GM19395 (cell line): Measurements from ENCODE around the gene FLG2.

Experiments
- ATAC-seq: cut with Tn5 transposase; IDR thresholded peaks from one replicate; pipeline ENCODE4 v1.9.1; 2021; ENCODE audit warnings: mild to moderate bottlenecking, moderate library complexity; ENCODE audit not compliant: unreplicated experiment

FLG2 gene

DNA sequence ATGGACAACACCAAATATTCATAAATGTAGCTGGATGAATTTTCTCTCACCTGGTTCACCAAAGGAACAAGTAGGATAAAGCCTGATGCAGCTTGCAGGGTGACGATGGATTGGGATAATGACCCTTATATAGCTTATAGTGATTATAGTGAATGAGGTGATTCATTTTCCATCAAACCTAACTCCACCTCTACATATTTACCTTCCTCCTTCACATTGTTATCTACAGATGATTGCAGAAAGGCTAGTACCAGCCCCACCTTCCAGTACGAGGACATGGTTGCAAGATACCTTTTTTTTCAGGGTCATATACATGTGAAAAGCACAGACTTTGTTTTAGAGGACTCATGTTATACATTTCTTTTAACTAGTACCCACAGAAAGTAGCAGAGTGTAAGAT, at the start of gene FLG2:
Gene FLG2 (minus strand): TSS at position 101 of the 400 bp plus-strand sequence. CDS start 1,122 bp downstream, outside the sequence.
- ATAC-seq: no peak

- no peak for ATAC-seq
Measured at GRCh38 chr1:152408664-152409063, 48.9 kb upstream of the FLG2 start.

- no peak for ATAC-seq
Measured at GRCh38 chr1:152398812-152399698, 39.2 kb upstream of the FLG2 start.

DNA sequence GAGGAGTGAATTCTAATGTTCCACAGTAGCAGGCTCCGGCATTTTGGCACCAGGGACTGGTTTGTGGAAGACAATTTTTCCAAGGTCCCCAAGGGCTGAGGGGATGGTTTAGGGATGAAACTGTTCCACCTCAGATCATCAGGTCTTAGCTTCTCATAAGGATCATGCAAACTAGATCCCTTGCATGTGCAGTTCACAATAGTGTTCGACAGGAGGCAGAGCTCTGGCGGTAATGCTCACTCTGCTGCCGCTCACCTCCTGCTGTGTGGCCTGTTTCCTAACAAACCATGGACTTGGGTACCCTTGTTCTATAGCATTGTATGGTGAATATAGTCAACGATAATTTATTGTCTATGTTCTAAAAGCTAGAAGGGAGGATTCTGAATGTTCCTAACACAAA, 37.7 kb upstream of the FLG2 start:
- no peak for ATAC-seq

GRCh38 chr1:152394151-152394550, 34.3 kb upstream of the FLG2 start:
- no peak for ATAC-seq

DNA sequence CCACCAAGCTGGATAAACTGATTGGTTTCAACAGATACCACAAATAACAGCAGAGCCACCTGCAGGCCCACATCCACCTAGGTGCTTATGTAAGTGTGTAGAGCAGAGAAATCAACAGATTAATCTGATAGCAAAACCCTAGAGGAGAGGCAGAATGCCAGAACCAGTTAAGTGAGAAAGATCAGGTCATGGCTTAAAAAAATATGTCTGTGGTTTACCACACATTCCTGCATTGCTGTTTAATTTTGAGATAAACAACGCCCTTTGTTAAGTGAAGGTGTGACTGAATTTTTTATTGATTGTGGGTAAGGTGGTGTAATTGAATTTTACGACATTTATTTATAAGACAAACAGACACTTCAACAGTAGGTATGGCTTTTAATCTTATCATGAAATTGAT, 33.1 kb upstream of the FLG2 start:
- ATAC-seq: no peak

DNA sequence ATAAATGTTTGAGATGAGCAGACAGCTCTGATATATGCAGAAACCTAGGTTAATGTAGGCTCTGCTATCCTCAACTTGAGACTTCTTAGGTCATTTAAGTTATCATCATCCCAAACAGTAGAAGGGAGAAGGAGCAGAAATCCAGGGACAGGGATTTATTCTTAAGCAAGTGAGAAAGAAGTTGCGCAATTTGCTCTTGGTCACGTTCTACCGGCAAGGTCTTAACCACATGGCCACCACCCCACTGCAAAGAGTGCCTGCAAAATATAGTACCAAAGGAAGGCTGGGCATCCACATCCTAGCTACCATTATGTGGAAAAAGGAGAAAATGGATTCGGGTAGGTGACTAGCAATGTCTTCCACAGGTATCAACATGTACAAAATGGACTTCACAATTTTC, 29.1 kb upstream of the FLG2 start:
- ATAC-seq: no peak

DNA sequence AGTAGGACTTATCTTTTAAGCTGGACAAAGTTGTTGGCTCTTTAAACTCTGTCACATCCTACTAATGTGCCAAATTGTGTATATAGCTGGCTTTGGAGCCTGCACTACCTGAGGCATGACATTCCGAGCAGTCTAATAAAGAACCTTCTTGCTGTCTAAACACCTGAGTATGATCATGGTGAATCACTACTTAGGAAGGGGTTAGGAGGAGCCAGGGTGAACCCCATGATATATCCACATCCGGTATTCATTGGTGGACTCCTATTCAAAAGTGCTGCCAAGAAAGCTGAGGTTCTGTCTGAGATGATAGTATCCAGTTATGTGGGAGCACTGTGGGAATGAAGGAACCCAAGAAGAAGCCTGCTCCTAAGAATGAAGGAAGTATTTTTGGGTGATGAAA, 27.1 kb upstream of the FLG2 start:
- ATAC-seq: no peak

DNA sequence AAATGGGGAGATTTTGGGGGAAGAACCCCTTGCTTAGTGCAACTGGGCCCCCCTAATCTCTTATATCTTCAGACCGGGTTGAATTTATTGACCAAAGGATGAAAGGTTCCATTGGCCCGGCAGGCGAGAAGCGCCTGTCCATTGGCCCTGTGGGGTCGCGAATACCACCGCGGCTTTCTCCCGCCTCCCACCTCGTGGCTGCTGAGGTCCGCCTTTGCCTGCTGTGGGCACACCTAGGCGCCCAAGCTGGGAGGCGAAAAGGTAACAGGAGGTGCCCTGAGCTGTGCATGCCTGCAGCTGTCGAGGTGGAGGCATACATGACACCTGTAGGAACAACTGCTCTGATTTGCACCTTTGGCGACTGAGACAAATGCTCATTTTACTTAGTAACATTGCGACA, 21.1 kb upstream of the FLG2 start:
- no peak for ATAC-seq

- ATAC-seq: no peak
Measured at GRCh38 chr1:152374451-152374850, 14.6 kb upstream of the FLG2 start.

GRCh38 chr1:152372672-152373071, 12.9 kb upstream of the FLG2 start:
- ATAC-seq: no peak

DNA sequence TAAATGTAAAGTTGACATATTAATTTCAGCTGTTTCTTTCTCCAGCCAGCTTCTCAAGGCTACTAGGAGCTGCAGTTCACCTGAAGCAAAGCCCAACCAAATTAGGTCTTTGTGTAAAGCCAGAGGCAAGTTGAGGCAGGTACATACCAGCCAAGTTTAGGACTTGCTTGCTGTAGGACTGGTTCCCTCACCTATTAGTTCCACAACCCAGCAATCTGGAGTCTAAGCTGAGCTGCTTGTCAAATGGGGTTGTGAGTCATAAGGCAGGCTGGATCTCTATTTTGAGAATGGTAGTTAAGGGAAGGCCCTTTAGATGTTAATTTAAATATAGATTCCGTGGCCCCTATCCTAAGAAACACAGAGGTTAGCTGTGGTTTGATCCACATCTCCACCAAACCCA, 7.6 kb upstream of the FLG2 start:
- ATAC-seq: no peak

DNA sequence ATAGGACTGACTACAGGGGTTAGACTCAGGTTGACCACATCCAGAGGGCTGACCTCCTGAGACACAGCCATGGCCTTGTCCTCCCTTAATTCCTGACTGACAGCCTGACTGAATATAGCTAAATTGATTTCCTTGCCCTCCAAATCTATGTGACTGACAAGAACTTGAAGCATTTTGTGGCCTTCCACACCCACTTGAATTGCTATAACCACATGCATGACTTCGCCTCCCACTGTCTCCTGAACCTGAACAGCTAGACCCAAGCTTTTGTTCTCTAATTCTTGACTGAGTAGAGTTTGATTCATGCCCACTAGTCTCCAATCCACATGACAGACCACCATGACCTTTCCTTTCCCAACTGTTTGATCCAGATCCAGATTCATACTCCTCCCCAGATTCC, 3.1 kb downstream of the FLG2 start:
- no peak for ATAC-seq

DNA sequence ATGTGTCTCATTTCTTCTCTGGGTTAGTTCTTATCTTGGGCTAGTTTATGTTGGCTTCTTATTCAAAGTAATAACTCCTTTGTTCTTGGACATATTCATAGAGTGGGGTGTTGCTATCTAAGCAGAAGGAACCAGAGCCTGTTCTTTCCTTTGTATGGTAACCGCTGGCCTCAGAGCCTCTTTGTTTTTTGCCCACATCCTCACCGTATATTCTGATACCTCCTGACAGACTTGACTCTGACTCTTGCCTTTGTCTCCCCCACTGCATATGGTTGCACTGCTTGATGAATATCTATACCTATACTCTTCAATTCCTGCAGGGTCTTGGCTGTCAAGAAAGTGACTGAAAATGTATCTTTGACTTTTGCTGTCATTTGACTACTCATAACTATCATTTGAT, 10.2 kb downstream of the FLG2 start:
- no peak for ATAC-seq

- no peak for ATAC-seq
Measured at GRCh38 chr1:152348447-152348846, 11.4 kb downstream of the FLG2 start.

DNA sequence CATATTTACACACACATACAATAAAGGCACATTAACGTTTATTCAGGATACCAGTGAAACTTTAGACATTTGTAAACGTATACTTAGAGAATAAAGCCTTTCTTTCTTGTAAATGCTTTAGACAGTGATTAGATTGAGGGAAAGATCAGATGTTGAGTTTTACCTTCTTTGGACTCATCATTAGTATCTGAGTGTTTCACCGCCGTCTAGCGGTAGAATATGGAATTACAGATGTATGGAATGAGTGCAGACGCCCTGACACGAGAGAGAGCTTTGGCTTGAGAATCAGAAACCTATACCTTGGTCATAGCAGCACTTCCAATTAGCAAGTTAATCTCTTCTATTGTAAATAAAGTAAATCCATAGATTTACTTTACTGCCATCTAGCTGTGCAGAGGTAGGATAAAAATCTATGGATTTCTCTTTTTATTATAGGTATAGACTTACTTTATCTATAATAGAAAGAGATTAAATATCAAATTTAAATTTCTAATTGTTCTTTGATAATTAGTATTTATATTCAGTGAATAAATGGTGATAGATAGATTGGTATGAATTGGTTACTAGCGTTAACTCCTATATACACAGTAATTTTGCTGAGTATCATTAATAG, 12.6 kb downstream of the FLG2 start:
- ATAC-seq: no peak

- ATAC-seq: no peak
Measured at GRCh38 chr1:152344438-152344837, 15.4 kb downstream of the FLG2 start.

DNA sequence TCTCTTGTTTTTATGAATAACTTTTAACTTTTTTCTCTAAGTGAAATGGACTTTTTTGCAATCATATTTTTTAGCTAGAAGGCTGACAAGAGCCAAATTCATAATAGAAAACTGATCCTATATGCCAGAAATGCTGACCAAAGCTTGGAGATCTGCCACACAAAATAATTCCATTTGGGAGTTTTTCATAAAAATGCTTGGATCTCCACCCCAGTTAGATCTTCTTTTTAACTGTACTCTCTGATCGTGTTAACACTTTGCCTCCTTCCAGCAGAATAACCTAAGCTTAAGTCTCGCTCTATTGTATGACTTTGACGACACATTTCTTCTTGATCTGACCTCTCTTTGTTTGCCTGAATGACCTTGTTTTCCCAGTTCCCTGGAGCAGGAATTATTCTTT, 16.8 kb downstream of the FLG2 start:
- no peak for ATAC-seq

DNA sequence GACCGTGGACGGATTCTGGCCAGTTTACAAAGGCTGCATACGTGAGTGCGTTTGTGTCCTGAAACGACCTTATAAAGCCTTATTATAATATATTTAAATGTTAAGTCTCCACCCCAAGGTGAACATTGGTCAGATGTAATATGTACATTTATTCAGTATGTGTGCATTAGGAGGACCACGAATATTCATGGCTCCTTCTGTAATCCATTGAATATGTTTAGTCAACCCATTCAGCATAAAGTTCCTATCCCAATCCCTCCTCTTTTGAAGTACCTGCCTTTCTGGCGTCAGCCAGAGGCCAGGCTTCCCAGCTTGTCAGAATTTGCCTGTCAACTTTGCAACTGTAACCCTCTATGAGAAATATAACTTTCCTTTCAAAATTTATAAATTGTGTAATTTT, 24.4 kb downstream of the FLG2 start:
- no peak for ATAC-seq

- ATAC-seq: no peak
Measured at GRCh38 chr1:152328801-152329391, 30.9 kb downstream of the FLG2 start.

DNA sequence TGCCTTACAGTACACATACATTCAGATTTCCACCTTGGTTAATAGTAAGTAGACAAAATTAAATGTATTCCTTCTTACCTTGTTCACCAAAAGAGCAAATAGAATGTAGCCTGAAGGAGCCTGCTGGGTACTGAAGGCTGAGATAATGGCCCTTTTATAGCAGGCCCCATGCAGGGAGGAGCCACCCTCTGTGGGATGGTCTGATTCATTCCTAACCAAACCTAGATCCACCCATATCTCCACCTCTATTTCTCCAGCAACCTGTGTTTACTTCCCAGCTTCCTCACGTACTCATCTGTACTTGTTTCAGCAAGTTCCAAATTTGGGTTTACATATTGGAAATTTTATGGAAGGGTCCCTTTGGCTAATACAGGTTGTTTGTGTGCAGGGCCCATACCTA, 34.7 kb downstream of the FLG2 start, which contains the start of gene FLG:
Gene FLG (minus strand): TSS at position 129 of the 400 bp plus-strand sequence. CDS start 9,783 bp downstream, outside the sequence.
- ATAC-seq: no peak

DNA sequence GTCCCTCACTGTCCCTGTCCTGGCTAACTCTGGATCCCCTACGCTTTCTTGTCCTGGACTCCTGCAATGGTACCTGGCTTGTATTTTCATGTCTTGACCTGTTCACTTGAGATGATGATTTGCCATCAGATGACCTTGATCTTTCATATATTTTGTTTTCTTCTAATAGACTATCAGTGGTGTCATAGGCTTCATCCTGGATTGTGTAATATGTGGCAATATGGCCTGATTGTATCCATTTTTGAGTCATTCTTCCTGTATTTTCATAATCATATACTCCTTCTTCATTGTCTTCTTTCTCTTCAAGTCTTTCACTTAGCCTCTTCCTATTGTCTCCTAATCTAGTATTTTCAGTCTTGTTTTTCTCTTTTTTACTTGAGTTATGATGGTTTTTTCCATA, 45.8 kb downstream of the FLG2 start:
- no peak for ATAC-seq
